ENCODE data around the gene SNX14.

- TF ChIP-seq KLF5 (IDR thresholded peaks at IDR 0.05; ENCODE audit: partially characterized antibody) = no peak
- no peak for TF ChIP-seq HCFC1 (IDR thresholded peaks at IDR 0.05; ENCODE audit: low read length)
- no peak for TF ChIP-seq POLR2AphosphoS5 (IDR thresholded peaks at IDR 0.05; ENCODE audit: low read length)
- TF ChIP-seq RAD21 (IDR thresholded peaks at IDR 0.05; ENCODE audit: insufficient read depth, low read depth, low read length) = no peak
- TF ChIP-seq MXI1 (IDR thresholded peaks at IDR 0.05; ENCODE audit: low read depth, low read length) = no peak
- TF ChIP-seq TCF3 (IDR thresholded peaks at IDR 0.05; ENCODE audit: borderline replicate concordance, insufficient read depth, low read depth, low read length) = no peak
- no peak for TF ChIP-seq JUND (IDR thresholded peaks at IDR 0.05; ENCODE audit: low read depth, low read length)
- no peak for TF ChIP-seq CTCF (IDR thresholded peaks at IDR 0.05 in 2 of 3, conservative IDR thresholded peaks at IDR 0.05 in 1 of 3; ENCODE audit: control insufficient read depth in 2 of 3, extremely low read depth in 1 of 3, insufficient read depth in 1 of 3, low read depth in 3 of 3, low read length in 3 of 3)
- no peak for TF ChIP-seq POLR2A (IDR thresholded peaks at IDR 0.05; ENCODE audit: low read depth, low read length)
- TF ChIP-seq BCLAF1 (IDR thresholded peaks at IDR 0.05) = no peak
- TF ChIP-seq BCL3 (IDR thresholded peaks at IDR 0.05; ENCODE audit: borderline replicate concordance, insufficient read depth, low read depth, low read length, poor library complexity, severe bottlenecking) = no peak
- no peak for TF ChIP-seq FOXM1 (IDR thresholded peaks at IDR 0.05; ENCODE audit: low read depth, low read length)
- TF ChIP-seq SRF (IDR thresholded peaks at IDR 0.05; ENCODE audit: low read depth in 2 of 2, low read length in 2 of 2) = no peak
- TF ChIP-seq EZH2 (IDR thresholded peaks at IDR 0.05; ENCODE audit: borderline replicate concordance, control insufficient read depth, low read depth, low read length) = no peak
These were observed 26.6 kb upstream of the SNX14 start for GRCh38 chr6:85620308-85620707.
